Left ventricle myocardium superior (tissue), 1 donor: ENCODE measurements around the gene SNRPA. TPM values are rescaled to one million over a fixed set of nuclear protein-coding genes. Genes with fewer than 3 reads are reported as not detected.
"Not testable (repeated sequence)": the region's sequence is repeated elsewhere in the genome, so short reads cannot be mapped to it uniquely, and the experiment has no call there.

Source experiments
- ATAC-seq: fragments of 200-7000 bp; cut with Tn5 transposase; one replicate; pipeline ENCODE4 v1.9.1; 2020; ENCODE audit warnings: mild to moderate bottlenecking, moderate library complexity
- DNase-seq: peaks from one replicate; pipeline ENCODE4 v3.0.0-alpha.2; 2020
- intact Hi-C: fragments of 100-400 bp; cut with micrococcal nuclease; formaldehyde crosslinking; loops from one replicate; pipeline ENCODE4 v1.11.0; 2022
- total RNA-seq: library from RNA; stranded (reverse); fragmentation: NEBNext Ultra II Directional; extraction: Animal tissue kit (Norgen Biotek cat#: 25700); gene quantifications from one replicate; pipeline ENCODE4 v1.2.1, GENCODE V29; 2021
- donor health status: DM: no; HTN: yes; CAD: no; lungs with severe emphysema.

SNRPA gene
- total RNA-seq, 1 donor from 2014 or later = 41.6 TPM

GRCh38 chr19:40718774-40719391 is 32.1 kb upstream of the SNRPA start:
- intact Hi-C loops = no loop called here
- ATAC-seq = no peak
- DNase-seq = peak; percentile 74

- no peak for ATAC-seq
- intact Hi-C loops = no loop called here
Observed at GRCh38 chr19:40719414-40719894, 31.5 kb upstream of the SNRPA start.

GRCh38 chr19:40721140-40721486 is 29.9 kb upstream of the SNRPA start:
- ATAC-seq = no peak
- DNase-seq = no peak
- intact Hi-C loops = no loop called here

More at GRCh38 chr19:40719414-40719894, 31.5 kb upstream of the SNRPA start:
- no peak for DNase-seq

GRCh38 chr19:40721936-40722661 is 28.9 kb upstream of the SNRPA start:
- ATAC-seq (no peak), DNase-seq (no peak)
- intact Hi-C loops = no loop called here

GRCh38 chr19:40723661-40724254 is 27.2 kb upstream of the SNRPA start:
- intact Hi-C loops = no loop called here
- DNase-seq = no peak
- no peak for ATAC-seq

- intact Hi-C loops = no loop called here
- DNase-seq (no peak), ATAC-seq (no peak)
Observed at GRCh38 chr19:40724315-40724714, 26.7 kb upstream of the SNRPA start.

GRCh38 chr19:40724855-40725254 is 26.1 kb upstream of the SNRPA start:
- no peak for ATAC-seq
- DNase-seq = no peak
- intact Hi-C loops = no loop called here

- intact Hi-C loops = no loop called here
- no peak for ATAC-seq
- DNase-seq = no peak
Observed at GRCh38 chr19:40726279-40726678, 24.7 kb upstream of the SNRPA start.

GRCh38 chr19:40730065-40730464 is 20.9 kb upstream of the SNRPA start:
- ATAC-seq, DNase-seq, intact Hi-C loops: not testable (repeated sequence)

GRCh38 chr19:40732304-40732703 is 18.7 kb upstream of the SNRPA start:
- DNase-seq, ATAC-seq, intact Hi-C loops: not testable (repeated sequence)

- ATAC-seq = no peak
- no peak for DNase-seq
- intact Hi-C loops = no loop called here
Observed at GRCh38 chr19:40733149-40733548, 17.9 kb upstream of the SNRPA start.

GRCh38 chr19:40735013-40735771 is 15.8 kb upstream of the SNRPA start:
- no peak for ATAC-seq
- intact Hi-C loops = no loop called here
- no peak for DNase-seq

GRCh38 chr19:40736661-40737060 is 14.3 kb upstream of the SNRPA start:
- DNase-seq (no peak), ATAC-seq (no peak)
- intact Hi-C loops = no loop called here

- intact Hi-C loops = no loop called here
- no peak for DNase-seq
- ATAC-seq = peak; percentile 28
Observed at GRCh38 chr19:40737102-40737644, 13.8 kb upstream of the SNRPA start.

GRCh38 chr19:40739030-40739839 is 11.8 kb upstream of the SNRPA start:
- intact Hi-C loops = no loop called here
- ATAC-seq (no peak), DNase-seq (no peak)

- intact Hi-C loops = no loop called here
- ATAC-seq (peak; percentile 7), DNase-seq (no peak)
Observed at GRCh38 chr19:40739871-40740703, 10.9 kb upstream of the SNRPA start.

- peak; percentile 82 for ATAC-seq
- intact Hi-C loops = no loop called here
- DNase-seq = peak; percentile 68
Observed at GRCh38 chr19:40740747-40741146, 10.3 kb upstream of the SNRPA start.
